PFSK-1 (cell line): ENCODE results near the gene RINL.

Experiments
- FOXP2 ChIP-seq: optimal IDR thresholded peaks from 2 replicates; pipeline ENCODE3; 2011; ENCODE audit warnings: borderline replicate concordance, control low read depth, inconsistent platforms; ENCODE audit not compliant: insufficient read depth; ENCODE audit errors: extremely low read length, extremely low read depth
- POLR2AphosphoS5 ChIP-seq: IDR thresholded peaks from 2 replicates; pipeline ENCODE4 v1.6.1; 2012; ENCODE audit warnings: low read depth, mild to moderate bottlenecking, control low read depth, low read length, moderate library complexity
- REST ChIP-seq, 2 experiments: IDR thresholded peaks; 2 replicates each; pipeline versions ENCODE4 v1.6.1 to v1.8.0; 2011 to 2012; ENCODE audit warnings: low read depth in 2 of 2, low read length in 2 of 2, control low read depth in 1 of 2, inconsistent platforms in 1 of 2, mild to moderate bottlenecking in 1 of 2, moderate library complexity in 1 of 2; ENCODE audit not compliant: insufficient read depth in 1 of 2
- SIN3A ChIP-seq: IDR thresholded peaks from 2 replicates; pipeline ENCODE4 v1.6.1; 2012; ENCODE audit warnings: mild to moderate bottlenecking, low read length, moderate library complexity, borderline replicate concordance; ENCODE audit not compliant: insufficient read depth
- TAF1 ChIP-seq: IDR thresholded peaks from 2 replicates; pipeline ENCODE4 v1.6.1; 2012; ENCODE audit warnings: low read length, control low read depth, borderline replicate concordance; ENCODE audit not compliant: insufficient read depth

The RINL gene

GRCh38 chr19:38917516-38917915, 39.4 kb upstream of the RINL start:
- no peak for TF ChIP-seq REST (IDR thresholded peaks at IDR 0.05; ENCODE audit: insufficient read depth in 1 of 2, low read depth in 2 of 2, low read length in 2 of 2)
- TF ChIP-seq FOXP2: no peak
- TF ChIP-seq POLR2AphosphoS5: no peak
- no peak for TF ChIP-seq SIN3A
- TF ChIP-seq TAF1: no peak

GRCh38 chr19:38915329-38916321, 37.5 kb upstream of the RINL start:
- TF ChIP-seq SIN3A (no peak), TAF1 (no peak), FOXP2 (no peak), REST (IDR thresholded peaks at IDR 0.05; ENCODE audit: insufficient read depth in 1 of 2, low read depth in 2 of 2, low read length in 2 of 2) (no peak), POLR2AphosphoS5 (no peak)

GRCh38 chr19:38913958-38914357, 35.9 kb upstream of the RINL start:
- TF ChIP-seq POLR2AphosphoS5 (no peak), REST (IDR thresholded peaks at IDR 0.05; ENCODE audit: insufficient read depth in 1 of 2, low read depth in 2 of 2, low read length in 2 of 2) (no peak), SIN3A (no peak), FOXP2 (no peak), TAF1 (no peak)

GRCh38 chr19:38912600-38913514, 34.8 kb upstream of the RINL start:
- TF ChIP-seq POLR2AphosphoS5 (no peak), FOXP2 (no peak), REST (IDR thresholded peaks at IDR 0.05; ENCODE audit: insufficient read depth in 1 of 2, low read depth in 2 of 2, low read length in 2 of 2) (no peak), SIN3A (no peak), TAF1 (no peak)
